HCT116 (cell line): ENCODE data around the gene TENM3. TPM values are rescaled to one million over a fixed set of nuclear protein-coding genes. Genes with fewer than 3 reads are reported as not detected.

ENCODE experiments used
- ATAC-seq: fragments of 200-7000 bp; cut with Tn5 transposase; 2 replicates; pipeline ENCODE4 v1.9.1; 2020; ENCODE audit warnings: mild to moderate bottlenecking, moderate library complexity
- BruUV-seq: library from RNA; stranded (reverse); fragments of 400-500 nt; replicated peaks from 2 replicates; lab custom pipeline; 2021; lab: Mats Ljungman, UMichigan
- CTCF ChIA-PET: fragments of 300-600 bp; sonication (Branson Sonifier 250); formaldehyde crosslinking; loops from one replicate; lab custom pipeline; 2021; ENCODE audit warnings: antibody characterized with exemption; lab: Charles Lee
- POLR2A ChIA-PET: fragments of 300-600, 350-600 bp; sonication (Branson Sonifier 250); formaldehyde crosslinking; loops from one replicate; lab custom pipeline; 2021; ENCODE audit warnings: antibody characterized with exemption; lab: Charles Lee
- RAD21 ChIA-PET, 2 experiments: fragments of 300-600 bp; sonication (Branson Sonifier 250); formaldehyde crosslinking; loops; one replicate each; lab custom pipeline; 2023; ENCODE audit warnings: low total read pairs in 2 of 2; ENCODE audit not compliant: uncharacterized antibody in 2 of 2, unreplicated experiment in 2 of 2, low non-redundant PET in 1 of 2; lab: Charles Lee
- DNase-seq: peaks from one replicate; pipeline ENCODE4 v3.0.0-alpha.2; 2010; ENCODE audit warnings: low read depth, low spot score
- H2AFZ ChIP-seq: fragments of 200-600 bp; shearing (Covaris generic), sonication (generic); 2 replicates; pipeline ENCODE4 v1.6.1; 2017; ENCODE audit warnings: low read depth, mixed run types, mixed read lengths, antibody characterized with exemption, low read length; ENCODE audit not compliant: poor library complexity, severe bottlenecking
- H3K27ac ChIP-seq: 2 replicates; pipeline ENCODE4 v1.5.1; 2012; ENCODE audit warnings: low read depth, low read length
- H3K27me3 ChIP-seq: fragments of 200-600 bp; sonication (generic); 2 replicates; pipeline ENCODE4 v1.6.1; 2016; ENCODE audit warnings: mixed run types, low read length, mixed read lengths; ENCODE audit not compliant: insufficient read depth
- H3K36me3 ChIP-seq, 2 experiments: fragments of 200-500 bp in 1 of 2; fragments of 200-600 bp in 1 of 2; sonication (Bioruptor generic) in 1 of 2; sonication (generic) in 1 of 2; 2 replicates each; pipeline versions ENCODE4 v1.5.1 to v1.6.1; 2014 to 2016; ENCODE audit warnings: low read length in 2 of 2, inconsistent platforms in 1 of 2, mixed read lengths in 1 of 2, mixed run types in 1 of 2; ENCODE audit not compliant: insufficient read depth in 2 of 2, control insufficient read depth in 1 of 2
- H3K4me1 ChIP-seq, 2 experiments: fragments of 200-600 bp in 1 of 2; sonication (generic) in 1 of 2; 2 replicates each; pipeline versions ENCODE4 v1.5.1 to v1.6.1; 2012 to 2017; ENCODE audit warnings: low read length in 2 of 2, inconsistent platforms in 1 of 2, mild to moderate bottlenecking in 1 of 2, mixed read lengths in 1 of 2, mixed run types in 1 of 2, moderate library complexity in 1 of 2; ENCODE audit not compliant: insufficient read depth in 2 of 2, control insufficient read depth in 1 of 2
- H3K4me2 ChIP-seq: fragments of 200-600 bp; sonication (generic); 2 replicates; pipeline ENCODE4 v1.6.1; 2017; ENCODE audit warnings: mixed run types, low read length, mixed read lengths
- H3K4me3 ChIP-seq, 2 experiments: fragments of 200-600 bp in 1 of 2; sonication (generic) in 1 of 2; replicated peaks in 1 of 2; 2 replicates each; pipeline ENCODE4 v1.5.1; 2011 to 2016; ENCODE audit warnings: low read length in 2 of 2, control low read depth in 1 of 2, low read depth in 1 of 2, mild to moderate bottlenecking in 1 of 2, mixed read lengths in 1 of 2, mixed run types in 1 of 2
- H3K79me2 ChIP-seq: fragments of 200-600 bp; sonication (generic); 2 replicates; pipeline ENCODE4 v1.6.1; 2017; ENCODE audit warnings: mild to moderate bottlenecking, mixed run types, low read length, moderate library complexity, mixed read lengths; ENCODE audit not compliant: insufficient read depth
- H3K9ac ChIP-seq: fragments of 200-600 bp; sonication (generic); 2 replicates; pipeline ENCODE4 v1.6.1; 2016; ENCODE audit warnings: low read length, mixed read lengths
- H3K9me2 ChIP-seq: fragments of 200-600 bp; sonication (generic), shearing (Covaris generic); 2 replicates; pipeline ENCODE4 v1.6.1; 2017; ENCODE audit warnings: mixed run types, mild to moderate bottlenecking, moderate library complexity; ENCODE audit not compliant: insufficient read depth
- H3K9me3 ChIP-seq, 2 experiments: fragments of 200-500 bp in 1 of 2; fragments of 200-600 bp in 1 of 2; sonication (Bioruptor generic) in 1 of 2; sonication (generic) in 1 of 2; 2 replicates each; pipeline ENCODE4 v1.6.1; 2014 to 2017; ENCODE audit warnings: low read length in 2 of 2, mixed read lengths in 2 of 2, inconsistent platforms in 1 of 2, low read depth in 1 of 2, mild to moderate bottlenecking in 1 of 2, mixed run types in 1 of 2, moderate library complexity in 1 of 2; ENCODE audit not compliant: control insufficient read depth in 1 of 2, insufficient read depth in 1 of 2
- H4K20me1 ChIP-seq: fragments of 200-600 bp; sonication (generic), shearing (Covaris generic); 2 replicates; pipeline ENCODE4 v1.6.1; 2017; ENCODE audit warnings: mixed run types, mild to moderate bottlenecking, moderate library complexity; ENCODE audit not compliant: insufficient read depth
- CBX3 ChIP-seq: IDR thresholded peaks from 2 replicates; pipeline ENCODE4 v1.6.1; 2012; ENCODE audit warnings: low read depth
- CEBPB ChIP-seq: IDR thresholded peaks from 2 replicates; pipeline ENCODE4 v1.6.1; 2012; ENCODE audit warnings: low read depth
- EGR1 ChIP-seq: IDR thresholded peaks from 2 replicates; pipeline ENCODE4 v1.6.1; 2012; ENCODE audit warnings: low read depth
- FOSL1 ChIP-seq: IDR thresholded peaks from 2 replicates; pipeline ENCODE4 v1.6.1; 2012; ENCODE audit warnings: low read depth
- MAX ChIP-seq: IDR thresholded peaks from 2 replicates; pipeline ENCODE4 v1.6.1; 2012
- SIN3A ChIP-seq: IDR thresholded peaks from 2 replicates; pipeline ENCODE4 v1.6.1; 2012; ENCODE audit warnings: low read depth
- SRF ChIP-seq: IDR thresholded peaks from 2 replicates; pipeline ENCODE4 v1.6.1; 2012; ENCODE audit warnings: low read depth
- ZBTB33 ChIP-seq: IDR thresholded peaks from 2 replicates; pipeline ENCODE4 v1.6.1; 2011; ENCODE audit warnings: mild to moderate bottlenecking, low read length, moderate library complexity; ENCODE audit not compliant: insufficient replicate concordance; ENCODE audit errors: extremely low read depth
- ZNF274 ChIP-seq: fragments of 200-500 bp; sonication (Bioruptor generic); IDR thresholded peaks from 2 replicates; pipeline ENCODE4 v1.6.1; 2014; ENCODE audit warnings: mild to moderate bottlenecking, low read depth, low read length, inconsistent platforms
- intact Hi-C: fragments of 100-400 bp; cut with micrococcal nuclease; formaldehyde crosslinking; loops from 2 replicates; pipeline ENCODE4 v1.10.0; 2022
- total RNA-seq: library from RNA; stranded (reverse); gene quantifications from one replicate; pipeline ENCODE4 v1.2.1, GENCODE V29; 2021; ENCODE audit not compliant: unreplicated experiment

The TENM3 gene
- total RNA-seq, 1 experiment from 2014 or later, result 0.54 TPM

- Histone ChIP-seq H4K20me1 (no peaks in the 10 kb centered on the region), H3K36me3 (no peaks in the 10 kb centered on the region), H3K9me2 (no peaks in the 10 kb centered on the region), H3K27me3 (0 out of 2 replicates have a peak, but pooled peaks cover 4% of the 10 kb centered on the region), H3K27ac (no peak overlapping the region), H3K79me2 (no peaks in the 10 kb centered on the region), H3K4me2 (no peak overlapping the region), H3K4me1 (no peaks in the 10 kb centered on the region), H3K9ac (no peak overlapping the region), H2AFZ (no peak overlapping the region), H3K9me3 (no peaks in the 10 kb centered on the region), H3K4me3 (no peak overlapping the region)
- RAD21 ChIA-PET, result no interaction called here
- TF ChIP-seq ZNF274 (no peak), CEBPB (no peak), FOSL1 (no peak), SIN3A (no peak), EGR1 (no peak), SRF (no peak), CBX3 (no peak), MAX (no peak), ZBTB33 (no peak)
- POLR2A ChIA-PET, result no interaction called here
- ATAC-seq (no peak), DNase-seq (no peak)
- no TSS peak for BruUV-seq
- CTCF ChIA-PET, result no interaction called here
- intact Hi-C loops, result no loop called here
These were observed 48.0 kb downstream of the TENM3 start for GRCh38 chr4:182291175-182291574.
